Stomach (tissue), 4 donors: ENCODE data around the gene COL1A2.

ENCODE experiments used
- CTCF ChIP-seq, 7 experiments: fragments of 450-650 bp in 4 of 7; fragments of 200-600 bp in 3 of 7; sonication (generic) in 3 of 7; IDR thresholded peaks; one replicate each; pipeline ENCODE4 v1.5.1; 2016 to 2019; ENCODE audit warnings: antibody characterized with exemption in 7 of 7, control low read depth in 2 of 7, mild to moderate bottlenecking in 1 of 7
- EP300 ChIP-seq: sonication (generic); formaldehyde crosslinking; IDR thresholded peaks from one replicate; pipeline ENCODE4 v1.6.1; 2017; ENCODE audit warnings: antibody characterized with exemption
- POLR2A ChIP-seq, 4 donors: fragments of 450-650 bp; IDR thresholded peaks; one replicate each; pipeline ENCODE4 v1.6.1; 2016; ENCODE audit warnings: antibody characterized with exemption in 4 of 4, control low read depth in 2 of 4, mild to moderate bottlenecking in 1 of 4, moderate library complexity in 1 of 4
- POLR2AphosphoS5 ChIP-seq, 3 donors: sonication (generic); formaldehyde crosslinking; IDR thresholded peaks; one replicate each; pipeline ENCODE4 v1.6.1; 2016; ENCODE audit warnings: antibody characterized with exemption in 3 of 3

- TF ChIP-seq CTCF (IDR thresholded peaks at IDR 0.05) (peak in 4 of 7 experiments; percentile 57 to 72 (median 65)), POLR2A (IDR thresholded peaks at IDR 0.05) (no peak), EP300 (no peak), POLR2AphosphoS5 (IDR thresholded peaks at IDR 0.05) (no peak)
Measured at GRCh38 chr7:94436018-94436604, 41.4 kb downstream of the COL1A2 start.
